HG03520 (cell line): ENCODE results near the gene GPN2.
"Not testable (repeated sequence)": the region's sequence is repeated elsewhere in the genome, so short reads cannot be mapped to it uniquely, and the experiment has no call there.

Experiments used
- ATAC-seq: cut with Tn5 transposase; IDR thresholded peaks from one replicate; pipeline ENCODE4 v1.9.1; 2021; ENCODE audit warnings: mild to moderate bottlenecking, moderate library complexity; ENCODE audit not compliant: unreplicated experiment

Gene GPN2

DNA sequence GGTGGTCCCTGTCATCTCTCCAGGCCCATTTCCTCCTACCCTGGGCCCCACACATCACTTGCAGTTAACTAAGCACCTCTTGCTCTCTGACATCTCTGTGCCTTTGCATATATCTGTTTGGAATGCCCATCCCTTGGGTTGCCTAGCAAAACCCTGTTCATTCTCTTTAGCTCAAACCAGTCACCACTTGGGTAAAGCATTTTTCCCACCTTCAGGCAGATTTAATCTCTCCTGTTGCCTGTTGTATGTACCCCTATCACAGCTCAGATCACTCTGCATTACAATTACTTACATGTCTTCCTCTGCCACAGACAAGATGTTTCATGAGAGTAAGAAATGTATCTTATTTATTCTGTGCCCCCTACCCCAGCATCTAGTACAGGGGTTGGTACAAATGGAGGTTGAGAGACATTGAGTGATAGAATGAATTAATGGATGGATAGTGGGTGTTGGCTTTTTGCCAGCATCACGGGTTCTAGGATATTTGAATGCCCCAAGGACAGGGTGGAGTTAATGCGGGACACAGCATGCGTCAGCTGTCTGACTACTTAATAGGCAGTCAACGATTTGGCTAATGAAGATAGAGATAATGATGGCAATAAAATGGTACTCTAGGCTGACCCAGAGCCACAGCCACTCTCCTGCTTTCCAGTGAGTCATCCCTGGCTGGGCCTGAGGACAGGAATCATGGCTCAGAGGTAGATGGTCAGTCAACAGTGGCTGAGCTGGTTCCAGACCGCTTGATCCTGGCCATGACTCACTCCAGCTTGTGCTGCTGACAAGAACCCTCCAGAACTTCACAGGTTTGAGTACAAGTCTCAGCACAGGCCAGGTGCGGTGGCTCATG, 17.2 kb upstream of the GPN2 start:
- ATAC-seq: no peak

GRCh38 chr1:26900815-26901511, 10.9 kb upstream of the GPN2 start:
- no peak for ATAC-seq

- peak; percentile 71 for ATAC-seq
These were observed 10.1 kb upstream of the GPN2 start, which contains the start of gene GPATCH3 for GRCh38 chr1:26900001-26900814. Gene GPATCH3, minus strand, starts transcription at chr1:26900467. Its CDS starts 25 bp downstream, at chr1:26900442.

DNA sequence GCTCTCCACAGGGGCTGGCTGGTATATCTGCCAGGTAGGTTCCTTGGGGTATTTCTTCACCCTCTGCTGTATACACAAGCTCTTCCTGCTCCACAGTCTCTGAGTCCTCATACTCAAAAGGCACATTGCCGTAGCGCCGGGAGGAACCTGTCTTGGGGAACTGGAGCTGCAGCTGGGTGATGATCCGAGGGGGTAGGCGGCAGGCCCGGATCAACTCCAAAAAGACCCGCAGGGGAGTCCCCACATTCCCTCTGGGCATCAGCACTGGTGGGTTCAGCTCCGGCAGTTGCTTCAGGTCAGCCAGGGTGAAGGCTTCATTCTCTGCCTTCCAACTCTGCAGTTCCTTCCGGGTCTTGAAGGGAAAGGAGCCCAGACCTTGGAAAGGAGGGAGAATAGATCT, 7.3 kb upstream of the GPN2 start:
- no peak for ATAC-seq

DNA sequence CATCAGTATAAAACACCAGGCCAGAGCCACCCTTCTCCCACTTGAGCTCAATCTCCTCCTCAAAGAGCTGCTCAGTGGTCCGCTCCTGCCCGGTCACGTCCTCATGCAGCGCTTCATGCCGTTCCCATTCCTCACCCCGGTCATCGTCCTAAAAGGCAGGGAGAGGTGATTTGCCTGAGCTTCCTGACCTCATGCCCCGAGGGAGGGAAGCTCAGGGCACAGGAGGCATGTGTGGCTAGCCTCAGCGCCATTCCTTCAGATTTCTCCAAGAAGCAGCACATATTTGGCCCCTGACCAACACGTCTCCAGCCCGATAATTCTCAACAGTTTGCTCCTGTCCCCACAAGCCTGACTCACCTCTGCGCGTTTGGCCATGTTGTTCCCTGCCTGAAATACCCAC, 4.2 kb upstream of the GPN2 start:
- ATAC-seq: no peak

GRCh38 chr1:26890467-26890796, 349 bp upstream of the GPN2 start:
- ATAC-seq: peak; percentile 23

DNA sequence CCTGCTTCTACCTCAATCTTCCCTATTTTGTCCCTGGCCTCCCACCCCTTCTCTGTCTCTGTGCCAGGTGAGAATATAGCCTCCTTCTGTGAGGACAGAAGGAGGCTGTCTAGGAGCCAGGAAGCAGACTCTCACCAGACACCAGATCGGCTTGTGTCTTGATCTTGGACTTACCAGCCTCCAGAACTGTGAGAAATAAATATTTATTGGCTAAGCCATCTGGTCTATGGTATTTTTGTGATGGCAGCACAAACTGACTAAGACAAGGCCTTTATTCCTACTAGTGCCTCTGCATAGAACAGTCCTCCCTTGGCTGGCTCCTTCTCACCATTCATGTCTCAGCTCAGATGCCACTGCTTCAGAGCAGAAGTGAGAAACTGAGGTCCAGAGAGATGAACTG, 1.9 kb downstream of the GPN2 start:
- ATAC-seq: no peak

GRCh38 chr1:26887125-26887524, 3.0 kb downstream of the GPN2 start:
- ATAC-seq: no peak

GRCh38 chr1:26882696-26883463, 7.2 kb downstream of the GPN2 start:
- no peak for ATAC-seq

- not testable (repeated sequence) for ATAC-seq
These were observed 8.5 kb downstream of the GPN2 start for GRCh38 chr1:26881611-26882010.

GRCh38 chr1:26879793-26880192, 10.3 kb downstream of the GPN2 start:
- no peak for ATAC-seq

DNA sequence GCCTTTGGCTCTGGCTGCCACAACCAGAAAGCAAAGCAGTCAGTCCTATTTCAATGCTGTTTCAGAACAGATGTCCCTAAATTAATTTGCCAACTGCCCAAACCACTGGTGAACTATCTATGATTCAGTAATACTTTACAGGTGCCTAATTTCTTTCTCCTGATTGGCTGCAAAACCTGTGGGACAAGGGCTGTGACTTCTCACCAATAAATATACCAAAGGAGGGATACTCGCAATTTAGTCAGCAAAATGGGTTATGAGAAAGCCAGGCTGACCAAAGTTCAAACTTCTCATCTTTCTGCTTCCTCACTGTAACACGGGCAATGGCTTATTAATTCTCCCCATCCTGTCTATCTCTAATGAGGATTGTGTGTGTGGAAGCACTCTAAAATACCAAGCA, 12.8 kb downstream of the GPN2 start:
- no peak for ATAC-seq

- ATAC-seq: no peak
These were observed 15.2 kb downstream of the GPN2 start for GRCh38 chr1:26874896-26875295.

- not testable (repeated sequence) for ATAC-seq
These were observed 17.0 kb downstream of the GPN2 start for GRCh38 chr1:26873097-26873496.

DNA sequence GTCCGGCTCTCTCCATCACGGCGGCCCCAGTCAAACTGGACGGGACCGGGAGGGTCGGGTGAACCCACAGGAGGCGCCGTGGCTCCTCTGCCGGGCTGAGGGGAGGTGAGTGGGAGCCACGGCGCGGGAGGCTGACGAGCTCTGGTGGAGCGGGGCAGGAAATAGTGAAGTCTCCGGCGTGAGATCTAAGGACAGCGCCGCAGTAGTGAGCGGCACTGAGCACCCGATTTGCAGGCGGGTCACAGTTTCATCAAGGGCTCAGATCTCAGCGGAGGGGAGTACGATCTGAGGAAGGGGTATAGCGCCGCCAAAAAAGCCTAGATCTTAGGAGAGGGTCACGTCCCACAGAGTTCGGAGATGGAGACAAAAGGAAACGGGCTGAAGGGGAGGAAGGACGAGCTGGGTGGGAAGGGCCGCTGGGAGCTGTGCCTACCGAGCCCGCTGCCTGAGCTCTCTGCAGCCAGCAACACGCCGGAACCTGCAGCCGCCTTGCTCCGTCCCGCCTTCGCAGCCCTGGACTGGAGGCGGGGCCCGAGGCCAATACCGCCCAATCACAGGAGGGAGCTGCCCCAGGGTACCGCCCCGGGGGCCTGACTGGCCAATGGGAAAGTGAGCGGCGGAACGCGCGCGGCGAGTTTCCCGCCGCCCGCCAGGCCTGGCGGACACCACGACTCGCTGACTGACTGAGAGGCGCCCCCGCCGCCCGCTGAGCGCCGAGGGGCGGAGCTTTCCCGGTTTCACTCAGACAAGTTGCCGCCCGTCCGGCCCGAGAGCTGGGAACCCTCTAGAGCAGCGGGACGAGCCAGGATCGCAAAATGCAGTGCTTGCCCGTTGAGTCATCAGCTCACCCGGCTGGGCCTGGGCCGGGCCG, 25.2 kb downstream of the GPN2 start:
- ATAC-seq: peak; percentile 86

GRCh38 chr1:26863685-26864077, 26.4 kb downstream of the GPN2 start:
- ATAC-seq: no peak

- ATAC-seq: no peak
These were observed 27.1 kb downstream of the GPN2 start, which contains the start of gene SFN for GRCh38 chr1:26862781-26863684. Gene SFN, plus strand, starts transcription at chr1:26863149. Its CDS starts 64 bp downstream, at chr1:26863213.

DNA sequence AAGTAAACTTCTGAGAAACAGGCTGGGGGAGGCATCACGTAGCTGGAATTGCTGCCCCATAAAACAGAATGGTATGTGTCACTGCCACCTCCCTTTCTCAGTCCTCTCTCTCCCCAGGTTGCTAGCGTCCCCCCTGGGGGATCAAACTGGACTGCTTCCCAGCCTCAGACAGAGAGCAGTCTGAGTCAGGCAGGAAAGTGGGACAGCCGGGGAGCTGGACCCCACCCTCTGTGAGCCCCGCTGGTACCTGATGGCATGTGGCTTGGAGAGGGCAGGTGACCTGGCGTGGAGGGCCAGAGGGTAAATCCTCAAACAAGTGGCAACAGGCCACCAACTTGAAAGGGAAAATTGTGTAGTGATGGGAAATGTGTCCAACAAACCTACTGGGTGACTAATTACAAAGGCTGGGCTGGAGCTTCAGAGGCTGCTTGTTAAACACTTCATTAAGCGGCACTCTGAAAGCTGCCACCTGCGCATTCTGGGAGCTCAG, 28.1 kb downstream of the GPN2 start:
- no peak for ATAC-seq
